GM12865 (cell line): ENCODE data around the gene WDR74.
A peak's percentile ranks its signal among the peaks of the same experiment; 100 is the strongest.
"Not testable (repeated sequence)": the region's sequence is repeated elsewhere in the genome, so short reads cannot be mapped to it uniquely, and the experiment has no call there.

Experiments used
- DNase-seq: peaks from one replicate; pipeline ENCODE4 v3.0.0; 2010; ENCODE audit warnings: low read depth
- H3K4me3 ChIP-seq: 2 replicates; pipeline ENCODE4 v1.5.1; 2011; ENCODE audit warnings: mild to moderate bottlenecking, low read depth, low read length, control low read depth
- CTCF ChIP-seq: IDR thresholded peaks from 2 replicates; pipeline ENCODE4 v1.5.1; 2011; ENCODE audit warnings: low read length, control low read depth, low read depth, inconsistent platforms; ENCODE audit not compliant: insufficient read depth; ENCODE audit errors: missing control alignments

The WDR74 gene

GRCh38 chr11:62844154-62844553 is 4.8 kb upstream of the WDR74 start:
- DNase-seq, result no peak
- H3K4me3 ChIP-seq, result no peak overlapping the region
- TF ChIP-seq CTCF, result no peak

- no peak for DNase-seq
- no peak overlapping the region for H3K4me3 ChIP-seq
- TF ChIP-seq CTCF, result no peak
These were observed 4.1 kb upstream of the WDR74 start for GRCh38 chr11:62843466-62843865.

GRCh38 chr11:62842891-62843290 is 3.5 kb upstream of the WDR74 start:
- not testable (repeated sequence) for DNase-seq
- H3K4me3 ChIP-seq, result peak overlapping the region; percentile 58

- peak overlapping the region; percentile 58 for H3K4me3 ChIP-seq
- no peak for TF ChIP-seq CTCF
- peak; percentile 71 for DNase-seq
These were observed 2.9 kb upstream of the WDR74 start for GRCh38 chr11:62842171-62842741.

GRCh38 chr11:62841361-62842170 is 2.2 kb upstream of the WDR74 start:
- DNase-seq, result peak; percentile 98
- no peak for TF ChIP-seq CTCF
- H3K4me3 ChIP-seq, result peak overlapping the region; percentile 84

- peak overlapping the region; percentile 84 for H3K4me3 ChIP-seq
- DNase-seq, result peak; percentile 91
These were observed 1.5 kb upstream of the WDR74 start for GRCh38 chr11:62840721-62841360.

- no peak overlapping the region for H3K4me3 ChIP-seq
- no peak for TF ChIP-seq CTCF
These were observed 4.1 kb downstream of the WDR74 start for GRCh38 chr11:62835336-62835735.

More at GRCh38 chr11:62835336-62835735, 4.1 kb downstream of the WDR74 start:
- no peak for DNase-seq
